RWPE1 (cell line): ENCODE data around the gene HSD17B3.

Experiments used
- CTCF ChIA-PET: fragments of 350-600 bp; sonication (Branson Sonifier 250); formaldehyde crosslinking; extraction: SDS; loops from one replicate; lab custom pipeline; 2021; lab: Yijun Ruan, JAX
- POLR2A ChIA-PET: fragments of 400-600 bp; formaldehyde crosslinking; extraction: SDS; loops from one replicate; lab custom pipeline; 2020; ENCODE audit warnings: antibody characterized with exemption; ENCODE audit not compliant: low non-redundant PET; lab: Yijun Ruan, JAX
- DNase-seq: peaks from one replicate; pipeline ENCODE4 v3.0.0; 2012; ENCODE audit warnings: low spot score
- H3K27ac ChIP-seq: fragments of 450-650 bp; 2 replicates; pipeline ENCODE4 v1.5.1; 2017
- CTCF ChIP-seq: fragments of 450-650 bp; conservative IDR thresholded peaks from 2 replicates; pipeline ENCODE4 v1.5.1; 2017; ENCODE audit warnings: low read depth, mild to moderate bottlenecking

Gene HSD17B3

GRCh38 chr9:96256800-96257199 lies 45.2 kb downstream of the HSD17B3 start:
- TF ChIP-seq CTCF: no peak
- H3K27ac ChIP-seq: no peak overlapping the region
- POLR2A ChIA-PET: no interaction called here
- CTCF ChIA-PET: no interaction called here
- DNase-seq: peak; percentile 92

DNA sequence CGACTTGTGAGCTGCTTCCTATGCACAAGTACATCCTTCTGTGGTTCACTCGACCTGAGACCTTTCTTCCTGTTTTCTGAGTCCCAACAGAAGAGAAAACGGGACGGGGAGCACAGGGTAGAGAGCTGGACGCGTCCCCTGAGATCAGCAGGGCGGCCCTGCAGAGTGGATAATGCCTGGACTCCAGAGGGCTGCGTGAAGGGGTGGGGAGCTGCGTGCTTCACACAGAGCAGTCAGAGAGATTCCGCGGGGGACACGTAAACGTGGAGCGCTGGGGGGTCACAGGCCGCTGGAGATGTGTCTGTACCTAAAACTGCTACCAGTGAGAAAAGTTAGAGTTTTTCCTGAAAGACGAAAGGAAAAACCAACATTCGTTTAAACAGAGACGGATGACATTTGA lies 46.3 kb downstream of the HSD17B3 start:
- TF ChIP-seq CTCF: no peak
- ChIA-PET POLR2A (no interaction called here), CTCF (interaction anchor here (0.6 to 1.7 kb wide), 2 partner anchors 10 to 862 kb away, joined by 3 to 6 read pairs; no protein-coding TSS in a partner anchor)
- no peak overlapping the region for H3K27ac ChIP-seq
- DNase-seq: no peak

GRCh38 chr9:96253059-96253696 lies 48.8 kb downstream of the HSD17B3 start:
- CTCF ChIA-PET: interaction anchor here (0.6 kb wide), 1 partner anchor 23 kb away, joined by 6 read pairs; no protein-coding TSS in a partner anchor
- POLR2A ChIA-PET: interaction anchor here (0.5 kb wide), 1 partner anchor 9 kb away, joined by 3 read pairs; no protein-coding TSS in a partner anchor
- no peak for TF ChIP-seq CTCF
- DNase-seq: no peak
- H3K27ac ChIP-seq: no peak overlapping the region

DNA sequence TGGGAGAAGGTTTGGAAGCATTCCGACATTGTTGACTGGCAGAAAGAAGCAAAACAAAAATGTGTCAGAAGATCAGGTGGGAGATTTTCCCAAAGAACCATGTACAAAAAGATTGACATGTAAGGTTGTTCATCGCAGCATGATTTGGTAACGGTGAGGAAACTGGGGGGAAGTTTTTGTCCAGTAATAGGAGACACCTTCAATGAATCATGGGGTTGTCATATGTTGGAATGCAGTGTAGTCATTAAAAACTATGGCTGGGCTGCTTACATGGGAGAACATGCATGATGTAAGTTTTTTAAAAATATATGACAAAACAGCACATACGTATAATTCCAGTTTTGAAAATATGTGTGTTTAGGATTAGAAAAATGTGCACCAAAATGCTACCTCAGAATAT lies 50.5 kb downstream of the HSD17B3 start:
- no peak overlapping the region for H3K27ac ChIP-seq
- ChIA-PET POLR2A (no interaction called here), CTCF (interaction anchor here (1.0 kb wide), 1 partner anchor 19 kb away, joined by 3 read pairs; no protein-coding TSS in a partner anchor)
- no peak for TF ChIP-seq CTCF
- DNase-seq: peak; percentile 93

- CTCF ChIA-PET: interaction anchor here (2.2 kb wide), 1 partner anchor 17 kb away, joined by 12 read pairs; no protein-coding TSS in a partner anchor
- POLR2A ChIA-PET: no interaction called here
- no peak overlapping the region for H3K27ac ChIP-seq
- no peak for DNase-seq
- TF ChIP-seq CTCF: no peak
These were observed 52.2 kb downstream of the HSD17B3 start for GRCh38 chr9:96249746-96250145.

GRCh38 chr9:96246267-96246671 lies 55.7 kb downstream of the HSD17B3 start:
- ChIA-PET POLR2A (no interaction called here), CTCF (interaction anchor here (0.6 to 3.7 kb wide), 5 partner anchors 14 to 1458 kb away, joined by 3 to 12 read pairs (median 4); no protein-coding TSS in a partner anchor)
- no peak for DNase-seq
- no peak overlapping the region for H3K27ac ChIP-seq
- no peak for TF ChIP-seq CTCF
